Left forelimb (tissue), 1 donor: Measurements from ENCODE around the gene BBIP1.

Source experiments
- DNase-seq: peaks from one replicate; pipeline ENCODE4 v3.0.0-alpha.2; 2018; ENCODE audit warnings: low spot score

Gene BBIP1

GRCh38 chr10:110861930-110862649, 56.9 kb downstream of the BBIP1 start:
- no peak for DNase-seq

GRCh38 chr10:110861476-110861875, 57.5 kb downstream of the BBIP1 start:
- no peak for DNase-seq

GRCh38 chr10:110860576-110861241, 58.3 kb downstream of the BBIP1 start:
- DNase-seq: no peak

GRCh38 chr10:110859973-110860376, 59.0 kb downstream of the BBIP1 start:
- no peak for DNase-seq

GRCh38 chr10:110859206-110859972, 59.6 kb downstream of the BBIP1 start:
- DNase-seq: no peak

- no peak for DNase-seq
These were observed 60.6 kb downstream of the BBIP1 start for GRCh38 chr10:110858297-110858934.

- DNase-seq: no peak
These were observed 61.5 kb downstream of the BBIP1 start for GRCh38 chr10:110857265-110858171.

- no peak for DNase-seq
These were observed 64.9 kb downstream of the BBIP1 start for GRCh38 chr10:110853921-110854605.

GRCh38 chr10:110852947-110853346, 66.0 kb downstream of the BBIP1 start:
- DNase-seq: no peak

GRCh38 chr10:110852255-110852896, 66.6 kb downstream of the BBIP1 start:
- peak; percentile 42 for DNase-seq

GRCh38 chr10:110851020-110851612, 67.9 kb downstream of the BBIP1 start:
- peak; percentile 59 for DNase-seq

- DNase-seq: no peak
These were observed 68.9 kb downstream of the BBIP1 start for GRCh38 chr10:110850099-110850498.
